ENCODE results near the gene CKLF. TPM values are rescaled to one million over a fixed set of nuclear protein-coding genes. Genes with fewer than 3 reads are reported as not detected.

CKLF gene
- total RNA-seq, 1 experiment from 2014 or later, result 21.0 TPM

DNA sequence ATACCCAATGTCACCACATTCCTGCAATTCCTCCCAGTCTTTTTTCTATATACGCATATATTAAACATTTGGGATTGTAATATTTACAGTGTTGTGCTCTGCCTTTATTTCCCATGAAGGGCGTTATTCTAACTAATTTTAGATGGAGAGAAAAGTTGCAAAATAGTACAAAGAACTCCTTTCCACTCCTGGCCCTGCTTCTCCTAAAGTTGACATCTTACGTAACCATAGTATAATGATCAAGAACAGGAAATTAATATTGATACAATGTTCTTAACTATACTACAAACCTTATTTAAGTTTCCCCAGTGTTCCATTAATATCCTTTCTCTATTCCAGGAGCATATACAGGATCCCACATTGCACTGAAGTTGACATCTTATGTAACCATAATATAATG is 48.8 kb upstream of the CKLF start:
- DNase-seq (ENCODE audit: low spot score), result no peak
- POLR2A ChIA-PET, result no interaction called here
- Mint-ChIP-seq H3K27me3 (ENCODE audit: low read depth) (peaks cover 4% of the 10 kb centered on the region), H3K27ac (no peak overlapping the region), H3K4me1 (peaks cover 4% of the 10 kb centered on the region; the same call in 1 of the 2 replicates), H3K36me3 (no peaks in the 10 kb centered on the region), H3K9me3 (no peaks in the 10 kb centered on the region), H3K4me3 (no peak overlapping the region)
- CTCF ChIA-PET, result no interaction called here
- TF ChIP-seq ZSCAN18 (CRISPR knock-in tag; IDR thresholded peaks at IDR 0.05), result no peak
- TF ChIP-seq OVOL2 (CRISPR knock-in tag; IDR thresholded peaks at IDR 0.05; ENCODE audit: borderline replicate concordance), result no peak
- TF ChIP-seq, protein P1, sequence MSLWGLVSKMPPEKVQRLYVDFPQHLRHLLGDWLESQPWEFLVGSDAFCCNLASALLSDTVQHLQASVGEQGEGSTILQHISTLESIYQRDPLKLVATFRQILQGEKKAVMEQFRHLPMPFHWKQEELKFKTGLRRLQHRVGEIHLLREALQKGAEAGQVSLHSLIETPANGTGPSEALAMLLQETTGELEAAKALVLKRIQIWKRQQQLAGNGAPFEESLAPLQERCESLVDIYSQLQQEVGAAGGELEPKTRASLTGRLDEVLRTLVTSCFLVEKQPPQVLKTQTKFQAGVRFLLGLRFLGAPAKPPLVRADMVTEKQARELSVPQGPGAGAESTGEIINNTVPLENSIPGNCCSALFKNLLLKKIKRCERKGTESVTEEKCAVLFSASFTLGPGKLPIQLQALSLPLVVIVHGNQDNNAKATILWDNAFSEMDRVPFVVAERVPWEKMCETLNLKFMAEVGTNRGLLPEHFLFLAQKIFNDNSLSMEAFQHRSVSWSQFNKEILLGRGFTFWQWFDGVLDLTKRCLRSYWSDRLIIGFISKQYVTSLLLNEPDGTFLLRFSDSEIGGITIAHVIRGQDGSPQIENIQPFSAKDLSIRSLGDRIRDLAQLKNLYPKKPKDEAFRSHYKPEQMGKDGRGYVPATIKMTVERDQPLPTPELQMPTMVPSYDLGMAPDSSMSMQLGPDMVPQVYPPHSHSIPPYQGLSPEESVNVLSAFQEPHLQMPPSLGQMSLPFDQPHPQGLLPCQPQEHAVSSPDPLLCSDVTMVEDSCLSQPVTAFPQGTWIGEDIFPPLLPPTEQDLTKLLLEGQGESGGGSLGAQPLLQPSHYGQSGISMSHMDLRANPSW (CRISPR knock-in tag; conservative IDR thresholded peaks at IDR 0.05; ENCODE audit: low read depth), result no peak
- no peak for TF ChIP-seq GTF2I (CRISPR knock-in tag; conservative IDR thresholded peaks at IDR 0.05)
- TF ChIP-seq ZNF423 (CRISPR knock-in tag; IDR thresholded peaks at IDR 0.05), result no peak
- TF ChIP-seq ZBTB21 (CRISPR knock-in tag; IDR thresholded peaks at IDR 0.05; ENCODE audit: borderline replicate concordance), result no peak
- TF ChIP-seq IRF1 (CRISPR knock-in tag; IDR thresholded peaks at IDR 0.05), result no peak
- no peak for TF ChIP-seq ZNF138 (CRISPR knock-in tag; conservative IDR thresholded peaks at IDR 0.05)
- TF ChIP-seq ARID4B (CRISPR knock-in tag; IDR thresholded peaks at IDR 0.05; ENCODE audit: borderline replicate concordance), result no peak
- TF ChIP-seq, protein P2, sequence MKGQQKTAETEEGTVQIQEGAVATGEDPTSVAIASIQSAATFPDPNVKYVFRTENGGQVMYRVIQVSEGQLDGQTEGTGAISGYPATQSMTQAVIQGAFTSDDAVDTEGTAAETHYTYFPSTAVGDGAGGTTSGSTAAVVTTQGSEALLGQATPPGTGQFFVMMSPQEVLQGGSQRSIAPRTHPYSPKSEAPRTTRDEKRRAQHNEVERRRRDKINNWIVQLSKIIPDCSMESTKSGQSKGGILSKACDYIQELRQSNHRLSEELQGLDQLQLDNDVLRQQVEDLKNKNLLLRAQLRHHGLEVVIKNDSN (CRISPR knock-in tag; IDR thresholded peaks at IDR 0.05), result no peak
- no peak for TF ChIP-seq FOXP4 (CRISPR knock-in tag; IDR thresholded peaks at IDR 0.05)
- TF ChIP-seq MAX (CRISPR knock-in tag; IDR thresholded peaks at IDR 0.05), result no peak
- TF ChIP-seq ZNF671 (CRISPR knock-in tag; IDR thresholded peaks at IDR 0.05), result no peak
- TF ChIP-seq ZNF396 (CRISPR knock-in tag; IDR thresholded peaks at IDR 0.05; ENCODE audit: borderline replicate concordance), result no peak
- no peak for TF ChIP-seq NFE2L1 (CRISPR knock-in tag; IDR thresholded peaks at IDR 0.05)
- TF ChIP-seq ZNF121 (CRISPR knock-in tag; IDR thresholded peaks at IDR 0.05), result no peak
- TF ChIP-seq E2F4 (CRISPR knock-in tag; IDR thresholded peaks at IDR 0.05; ENCODE audit: borderline replicate concordance, low read depth), result no peak
- TF ChIP-seq IRF2 (CRISPR knock-in tag; IDR thresholded peaks at IDR 0.05; ENCODE audit: borderline replicate concordance, low read depth), result no peak
- no peak for TF ChIP-seq KAT7 (CRISPR knock-in tag; IDR thresholded peaks at IDR 0.05; ENCODE audit: borderline replicate concordance)
- no peak for TF ChIP-seq SMAD4 (CRISPR knock-in tag; IDR thresholded peaks at IDR 0.05)
- no peak for ATAC-seq

Data from WTC11 (cell line).